ENCODE results near the gene FAM47C. TPM values are rescaled to one million over a fixed set of nuclear protein-coding genes. Genes with fewer than 3 reads are reported as not detected.
A peak's percentile ranks its signal among the peaks of the same experiment; 100 is the strongest.
"Not testable (repeated sequence)": the region's sequence is repeated elsewhere in the genome, so short reads cannot be mapped to it uniquely, and the experiment has no call there.

The FAM47C gene
- total RNA-seq, 1 experiment from 2014 or later, result not detected

DNA sequence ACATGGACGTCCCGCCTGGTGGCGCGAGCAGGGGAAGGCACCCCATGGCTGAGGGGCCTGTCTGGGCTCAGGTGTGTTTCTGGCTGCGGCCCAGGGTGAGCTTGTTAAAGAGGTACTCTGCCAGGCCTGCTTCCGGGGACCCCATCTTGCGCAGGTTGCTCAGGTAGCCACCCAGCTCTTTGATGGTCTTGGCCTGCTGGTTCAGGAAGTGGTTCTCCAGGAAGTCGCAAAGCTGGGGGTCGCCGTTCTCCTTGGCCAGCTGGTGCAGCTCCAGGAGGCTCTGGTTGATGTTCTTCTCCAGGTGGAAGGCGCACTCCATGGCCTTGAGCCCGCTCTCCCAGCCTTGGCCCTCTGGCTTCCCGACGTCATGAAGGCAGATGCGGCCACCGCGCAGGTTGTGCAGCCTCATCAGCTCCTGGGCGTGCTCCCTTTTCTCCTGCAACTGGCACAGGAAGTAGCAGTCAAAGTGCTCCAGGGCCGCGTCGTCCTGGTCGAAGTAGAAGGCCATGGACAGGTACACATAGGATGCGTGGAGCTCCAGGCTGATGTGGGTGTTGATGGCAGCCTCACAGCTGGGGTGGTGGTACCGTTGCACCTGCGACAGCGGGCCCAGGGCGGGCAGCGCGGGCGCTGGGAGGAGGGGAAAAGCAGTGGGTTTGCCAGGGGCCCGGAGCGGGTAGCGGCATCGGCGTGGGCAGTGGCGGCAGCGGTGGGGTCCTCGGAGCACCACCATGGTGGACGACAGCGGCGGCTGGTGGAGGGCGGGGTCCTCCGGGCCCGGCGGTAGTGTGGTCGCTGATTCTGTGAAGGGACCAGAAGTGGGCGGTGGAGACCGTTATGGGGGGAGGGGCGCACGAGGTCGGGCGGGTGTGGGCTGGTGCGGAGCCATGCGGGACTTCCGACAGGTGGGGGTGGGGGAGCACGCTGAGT, 35.1 kb downstream of the FAM47C start:
- not testable (repeated sequence) for H3K9ac ChIP-seq (ENCODE audit: low read length); H3K9me2 ChIP-seq (replicated peaks; ENCODE audit: insufficient read depth, low read length); H3K4me3 ChIP-seq (ENCODE audit: low read length); H3K79me2 ChIP-seq (ENCODE audit: low read length); H4K20me1 ChIP-seq (ENCODE audit: insufficient read depth, low read depth, low read length); H3K4me1 ChIP-seq (ENCODE audit: low read length); H3K27me3 ChIP-seq (ENCODE audit: low read length); H3K4me2 ChIP-seq (ENCODE audit: low read depth, low read length, poor library complexity, severe bottlenecking); H3K36me3 ChIP-seq (ENCODE audit: insufficient read depth, low read length); H3K27ac ChIP-seq (ENCODE audit: low read length); DNase-seq; H3K9me3 ChIP-seq (ENCODE audit: low read length); H2AFZ ChIP-seq (ENCODE audit: low read length)

DNA sequence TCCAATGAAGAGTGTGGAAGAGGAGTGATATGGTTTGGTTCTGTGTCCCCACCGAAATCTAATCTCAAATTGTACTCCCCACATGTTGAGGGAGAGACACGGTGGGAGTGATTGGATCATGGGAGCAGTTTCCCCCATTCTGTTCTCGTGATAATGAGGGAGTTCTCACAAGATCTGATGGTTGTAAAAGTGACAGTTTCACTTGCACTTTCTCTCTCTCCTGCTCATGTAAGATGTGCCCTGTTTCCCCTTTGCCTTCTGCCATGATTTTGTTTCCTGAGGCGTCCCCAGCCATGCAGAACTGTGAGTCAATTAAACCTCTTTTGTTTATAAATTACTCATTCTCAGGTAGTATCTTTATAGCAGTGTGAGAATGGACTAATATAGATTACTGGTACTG, 39.6 kb downstream of the FAM47C start:
- H3K4me3 ChIP-seq (ENCODE audit: low read length), result no peak overlapping the region
- H3K4me2 ChIP-seq (ENCODE audit: low read depth, low read length, poor library complexity, severe bottlenecking), result no peak overlapping the region
- no peaks in the 10 kb centered on the region for H3K4me1 ChIP-seq (ENCODE audit: low read length)
- no peaks in the 10 kb centered on the region for H3K36me3 ChIP-seq (ENCODE audit: insufficient read depth, low read length)
- H3K9me2 ChIP-seq (replicated peaks; ENCODE audit: insufficient read depth, low read length), result no peaks in the 10 kb centered on the region; the same call in 1 of the 2 replicates
- no peaks in the 10 kb centered on the region for H3K27me3 ChIP-seq (ENCODE audit: low read length)
- no peak overlapping the region for H2AFZ ChIP-seq (ENCODE audit: low read length)
- no peak overlapping the region for H3K27ac ChIP-seq (ENCODE audit: low read length)
- no peaks in the 10 kb centered on the region for H3K9me3 ChIP-seq (ENCODE audit: low read length)
- no peaks in the 10 kb centered on the region for H4K20me1 ChIP-seq (ENCODE audit: insufficient read depth, low read depth, low read length)
- DNase-seq, result no peak
- no peaks in the 10 kb centered on the region for H3K79me2 ChIP-seq (ENCODE audit: low read length)
- H3K9ac ChIP-seq (ENCODE audit: low read length), result no peak overlapping the region

DNA sequence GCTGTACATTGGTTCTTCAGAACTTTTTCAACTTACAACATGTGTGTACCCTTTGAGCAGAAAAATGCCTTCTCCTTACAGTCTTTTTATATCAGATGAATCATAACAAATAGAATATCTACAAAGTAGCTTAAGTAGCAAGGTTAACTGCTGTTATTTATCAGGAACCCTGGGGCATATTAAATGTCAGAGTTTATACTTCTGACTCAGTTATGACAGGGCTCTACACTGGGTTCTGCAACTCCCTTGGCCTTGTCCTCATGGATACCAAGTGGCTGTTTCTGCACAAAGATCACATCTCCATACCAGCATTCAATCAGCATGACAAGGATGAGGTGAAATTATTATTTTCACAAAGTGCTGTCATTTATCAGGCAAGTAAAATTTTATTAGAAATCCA, 49.4 kb downstream of the FAM47C start:
- H3K9me2 ChIP-seq (replicated peaks; ENCODE audit: insufficient read depth, low read length); H3K79me2 ChIP-seq (ENCODE audit: low read length); H3K9ac ChIP-seq (ENCODE audit: low read length); H3K27me3 ChIP-seq (ENCODE audit: low read length); H3K9me3 ChIP-seq (ENCODE audit: low read length); H3K4me2 ChIP-seq (ENCODE audit: low read depth, low read length, poor library complexity, severe bottlenecking); H2AFZ ChIP-seq (ENCODE audit: low read length); H4K20me1 ChIP-seq (ENCODE audit: insufficient read depth, low read depth, low read length); H3K36me3 ChIP-seq (ENCODE audit: insufficient read depth, low read length); H3K4me3 ChIP-seq (ENCODE audit: low read length); H3K4me1 ChIP-seq (ENCODE audit: low read length); H3K27ac ChIP-seq (ENCODE audit: low read length); DNase-seq: not testable (repeated sequence)

DNA sequence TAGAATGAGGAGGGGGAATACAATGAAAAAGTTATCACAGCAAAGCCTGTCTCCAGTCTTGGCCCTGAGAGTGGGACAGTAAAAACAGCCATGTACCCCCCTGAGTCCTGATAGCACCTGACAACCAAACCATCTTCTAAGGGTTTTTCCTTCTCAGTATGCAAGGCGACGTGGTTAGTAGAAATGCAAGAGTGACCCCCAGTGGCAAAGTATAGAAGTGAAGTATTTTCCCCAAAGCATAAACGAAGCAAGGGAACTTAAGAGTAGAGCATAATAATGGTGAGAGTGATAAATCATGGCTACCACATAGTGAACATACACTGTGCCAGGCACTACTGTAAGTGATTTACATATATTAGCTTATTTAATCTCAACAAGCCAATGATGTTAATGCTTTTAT, 52.8 kb downstream of the FAM47C start:
- Histone ChIP-seq H3K9me2 (replicated peaks; ENCODE audit: insufficient read depth, low read length) (no peaks in the 10 kb centered on the region), H4K20me1 (ENCODE audit: insufficient read depth, low read depth, low read length) (no peaks in the 10 kb centered on the region), H3K27me3 (ENCODE audit: low read length) (no peaks in the 10 kb centered on the region), H3K9ac (ENCODE audit: low read length) (no peak overlapping the region), H3K4me3 (ENCODE audit: low read length) (no peak overlapping the region), H3K9me3 (ENCODE audit: low read length) (no peaks in the 10 kb centered on the region), H3K79me2 (ENCODE audit: low read length) (no peaks in the 10 kb centered on the region), H2AFZ (ENCODE audit: low read length) (no peak overlapping the region), H3K4me2 (ENCODE audit: low read depth, low read length, poor library complexity, severe bottlenecking) (no peak overlapping the region), H3K27ac (ENCODE audit: low read length) (no peak overlapping the region), H3K36me3 (ENCODE audit: insufficient read depth, low read length) (no peaks in the 10 kb centered on the region), H3K4me1 (ENCODE audit: low read length) (no peaks in the 10 kb centered on the region)
- peak; percentile 83 for DNase-seq
